ENCODE measurements around the gene SLC4A2. TPM values are rescaled to one million over a fixed set of nuclear protein-coding genes. Genes with fewer than 3 reads are reported as not detected.

Gene SLC4A2
- polyA plus RNA-seq, 1 donor = 55.9 TPM

GRCh38 chr7:151115836-151116418 is 56.5 kb downstream of the SLC4A2 start:
- DNase-seq (ENCODE audit: low read depth) = no peak

- DNase-seq (ENCODE audit: low read depth) = no peak
Observed at GRCh38 chr7:151116603-151117440, 57.4 kb downstream of the SLC4A2 start.

- no peak for DNase-seq (ENCODE audit: low read depth)
Observed at GRCh38 chr7:151117565-151117964, 58.2 kb downstream of the SLC4A2 start.

- no peak for DNase-seq (ENCODE audit: low read depth)
Observed at GRCh38 chr7:151118108-151119054, 59.0 kb downstream of the SLC4A2 start.

GRCh38 chr7:151119055-151119415 is 59.6 kb downstream of the SLC4A2 start:
- DNase-seq (ENCODE audit: low read depth) = no peak

GRCh38 chr7:151119902-151120301 is 60.5 kb downstream of the SLC4A2 start:
- DNase-seq (ENCODE audit: low read depth) = no peak

DNA sequence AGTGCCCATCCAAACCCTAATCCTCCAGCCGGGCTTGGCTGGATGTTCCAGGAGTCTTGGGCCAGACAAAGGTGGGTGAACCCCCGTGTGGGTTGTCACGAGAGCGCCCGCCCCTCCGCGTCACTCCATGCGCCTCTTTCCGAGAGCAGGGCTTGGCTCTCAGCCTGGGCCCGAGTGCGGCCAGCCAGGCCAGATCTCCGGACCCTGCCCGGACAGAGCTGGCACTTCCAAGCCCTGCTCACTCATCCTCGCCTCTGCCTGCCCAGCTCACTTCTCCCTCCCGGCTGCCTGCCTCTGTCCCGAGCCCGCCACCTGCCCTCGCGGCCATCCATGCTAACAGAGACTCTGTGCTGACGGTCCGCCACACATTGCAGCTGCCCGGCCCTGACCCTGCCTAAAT is 61.5 kb downstream of the SLC4A2 start:
- no peak for DNase-seq (ENCODE audit: low read depth)

- no peak for DNase-seq (ENCODE audit: low read depth)
Observed at GRCh38 chr7:151121380-151122170, 62.2 kb downstream of the SLC4A2 start.

DNA sequence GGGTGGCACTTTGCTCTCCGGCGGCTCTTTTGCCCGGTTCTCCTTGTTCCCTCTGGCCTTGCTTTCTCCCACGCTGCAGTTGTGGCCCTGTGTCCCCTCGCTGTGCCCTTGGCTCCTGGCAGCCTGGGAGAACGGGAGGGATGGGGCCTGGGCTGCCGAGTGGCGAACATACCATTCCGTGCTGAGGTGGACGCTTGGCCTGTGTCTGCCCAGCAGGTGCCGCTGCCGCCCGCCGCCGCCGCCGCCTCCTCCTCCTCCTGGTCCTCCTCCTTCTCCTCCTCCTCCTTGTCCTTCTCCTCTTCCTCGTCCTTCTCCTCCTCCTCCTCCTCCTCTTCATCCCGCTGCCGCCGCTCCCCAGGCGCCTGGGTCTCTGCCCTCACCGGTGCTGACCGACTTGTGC is 62.9 kb downstream of the SLC4A2 start:
- DNase-seq (ENCODE audit: low read depth) = no peak

- DNase-seq (ENCODE audit: low read depth) = no peak
Observed at GRCh38 chr7:151122796-151123157, 63.4 kb downstream of the SLC4A2 start.

DNA sequence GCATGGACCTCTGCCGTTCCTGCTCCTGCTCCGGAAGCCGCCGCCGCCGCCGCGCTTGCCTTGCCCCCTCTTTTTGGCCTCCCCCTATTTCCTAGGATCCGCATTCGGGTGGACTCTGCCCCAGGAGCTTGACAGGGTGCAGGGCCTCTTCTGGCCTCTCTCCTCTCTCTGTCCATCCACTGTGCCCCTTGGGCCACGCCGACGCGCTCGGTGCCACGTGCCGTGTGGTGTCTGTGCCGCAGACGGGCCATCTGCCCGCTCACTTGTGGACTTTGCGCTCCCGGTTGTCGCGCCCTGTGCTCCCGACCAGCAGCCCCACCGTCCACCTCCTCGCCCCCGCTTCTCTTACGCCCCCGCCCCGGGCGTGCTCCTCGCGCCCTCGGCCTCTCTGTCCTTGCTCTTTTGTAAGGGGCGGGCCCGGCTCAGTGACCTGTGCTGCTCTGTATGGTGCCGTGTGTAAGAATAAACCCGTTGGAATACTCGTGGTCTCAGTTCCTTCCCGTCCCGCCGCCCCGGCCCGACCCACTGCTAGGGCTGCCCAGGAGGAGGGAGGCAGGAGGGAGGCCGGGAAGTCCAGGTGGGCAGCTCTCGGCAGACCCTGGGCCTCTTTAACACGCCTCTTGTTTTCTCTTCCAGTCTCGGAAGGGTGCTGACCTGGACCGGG is 63.9 kb downstream of the SLC4A2 start:
- no peak for DNase-seq (ENCODE audit: low read depth)

DNA sequence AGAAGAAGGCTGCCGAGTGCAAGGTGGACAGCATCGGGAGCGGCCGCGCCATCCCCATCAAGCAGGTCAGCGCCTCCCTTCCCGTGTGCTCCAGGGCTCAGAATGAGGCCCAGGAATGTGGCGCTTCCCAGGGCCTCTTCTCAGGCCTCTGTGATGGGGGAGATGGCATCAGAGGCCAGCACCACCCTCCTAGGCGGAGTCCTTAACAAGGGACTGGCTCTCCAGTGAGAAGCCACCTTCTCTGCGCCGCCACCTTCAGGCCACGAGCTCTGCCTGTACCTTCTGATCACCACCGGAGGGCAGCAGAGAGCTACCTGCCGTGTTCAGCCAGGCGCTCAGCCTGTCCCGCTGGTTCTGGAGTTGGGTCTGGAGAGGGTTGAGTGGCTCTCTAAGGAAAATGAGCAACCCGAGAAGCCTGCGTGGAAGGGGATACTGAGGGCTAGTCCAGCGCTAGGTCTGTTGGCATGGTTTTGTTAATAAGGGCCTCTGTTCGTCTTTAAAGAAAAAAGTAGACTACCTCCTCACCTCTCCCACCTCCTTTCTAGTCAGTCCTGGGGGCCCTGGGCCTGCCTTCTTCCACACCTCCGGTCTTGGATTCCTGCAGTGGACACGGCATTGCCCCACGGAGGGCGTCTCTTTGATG is 64.6 kb downstream of the SLC4A2 start:
- DNase-seq (ENCODE audit: low read depth) = peak; percentile 47

GRCh38 chr7:151124481-151124880 is 65.1 kb downstream of the SLC4A2 start:
- no peak for DNase-seq (ENCODE audit: low read depth)

GRCh38 chr7:151124899-151125399 is 65.6 kb downstream of the SLC4A2 start:
- no peak for DNase-seq (ENCODE audit: low read depth)

DNA sequence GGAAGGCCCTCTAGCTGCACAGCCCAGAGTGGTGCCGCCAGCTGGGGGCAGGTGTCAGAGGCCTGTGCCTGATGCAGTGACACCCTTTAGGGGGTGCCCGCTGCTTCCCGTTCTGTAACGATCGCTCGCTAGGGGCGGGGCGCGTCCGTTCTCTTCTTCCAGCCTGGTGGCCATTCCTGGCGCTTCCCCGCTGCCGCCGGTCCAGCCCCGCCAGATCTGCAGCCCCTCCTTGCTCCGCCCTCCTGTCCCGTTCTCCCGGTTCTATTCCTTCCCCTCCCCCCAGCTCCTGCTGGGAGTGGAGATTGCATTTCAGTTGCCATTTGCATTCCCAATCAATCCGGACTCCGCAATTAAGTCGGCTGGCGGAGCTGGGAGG is 66.1 kb downstream of the SLC4A2 start:
- DNase-seq (ENCODE audit: low read depth) = no peak

DNA sequence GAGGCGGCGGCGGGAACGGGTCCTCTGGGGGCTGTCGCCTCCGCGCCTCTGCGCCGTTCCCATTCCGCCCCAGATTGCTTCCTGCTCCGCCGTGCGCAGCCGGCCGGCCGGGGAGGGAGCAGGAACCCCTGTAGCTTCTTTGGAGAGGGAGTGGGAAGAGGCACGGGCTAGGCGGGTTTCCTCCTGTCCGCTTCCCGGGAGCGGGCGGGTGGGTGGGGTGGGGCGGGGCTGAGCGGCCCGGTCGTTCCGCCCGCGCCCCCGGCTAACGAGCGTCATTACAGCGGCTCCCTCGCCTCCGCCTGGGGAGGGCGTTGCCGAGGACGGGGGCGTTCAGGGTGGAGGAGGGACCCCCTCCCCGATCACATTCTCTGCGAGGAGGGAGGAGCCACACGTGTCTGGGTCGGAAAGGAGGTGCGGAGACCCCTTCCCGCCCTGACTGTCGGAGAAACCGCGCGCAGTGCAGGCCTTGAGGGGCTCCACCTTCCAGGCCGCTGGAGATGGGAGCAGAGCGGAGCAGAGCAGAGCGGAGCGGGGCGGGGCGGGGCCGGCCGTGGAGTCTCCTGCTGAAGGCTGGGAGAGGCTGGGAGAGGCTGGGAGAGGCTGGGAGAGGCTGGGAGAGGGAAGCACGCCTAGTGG is 66.6 kb downstream of the SLC4A2 start:
- DNase-seq (ENCODE audit: low read depth) = no peak

Data from forelimb muscle (tissue), 1 donor.